ENCODE data around the gene EIF6.

GRCh38 chr20:35270021-35270902 is 14.3 kb downstream of the EIF6 start:
- TF ChIP-seq CTCF (IDR thresholded peaks at IDR 0.05) = no peak
- no peak for TF ChIP-seq POLR2A (IDR thresholded peaks at IDR 0.05)

Measured in adrenal gland (tissue), 5 donors.